NCI-H2171 (cell line): ENCODE results near the gene HOXA13.
A peak's percentile ranks its signal among the peaks of the same experiment; 100 is the strongest.

Experiments
- DNase-seq: peaks from one replicate; lab custom pipeline; 2025; lab: John Stamatoyannopoulos, UW

HOXA13 gene

DNA sequence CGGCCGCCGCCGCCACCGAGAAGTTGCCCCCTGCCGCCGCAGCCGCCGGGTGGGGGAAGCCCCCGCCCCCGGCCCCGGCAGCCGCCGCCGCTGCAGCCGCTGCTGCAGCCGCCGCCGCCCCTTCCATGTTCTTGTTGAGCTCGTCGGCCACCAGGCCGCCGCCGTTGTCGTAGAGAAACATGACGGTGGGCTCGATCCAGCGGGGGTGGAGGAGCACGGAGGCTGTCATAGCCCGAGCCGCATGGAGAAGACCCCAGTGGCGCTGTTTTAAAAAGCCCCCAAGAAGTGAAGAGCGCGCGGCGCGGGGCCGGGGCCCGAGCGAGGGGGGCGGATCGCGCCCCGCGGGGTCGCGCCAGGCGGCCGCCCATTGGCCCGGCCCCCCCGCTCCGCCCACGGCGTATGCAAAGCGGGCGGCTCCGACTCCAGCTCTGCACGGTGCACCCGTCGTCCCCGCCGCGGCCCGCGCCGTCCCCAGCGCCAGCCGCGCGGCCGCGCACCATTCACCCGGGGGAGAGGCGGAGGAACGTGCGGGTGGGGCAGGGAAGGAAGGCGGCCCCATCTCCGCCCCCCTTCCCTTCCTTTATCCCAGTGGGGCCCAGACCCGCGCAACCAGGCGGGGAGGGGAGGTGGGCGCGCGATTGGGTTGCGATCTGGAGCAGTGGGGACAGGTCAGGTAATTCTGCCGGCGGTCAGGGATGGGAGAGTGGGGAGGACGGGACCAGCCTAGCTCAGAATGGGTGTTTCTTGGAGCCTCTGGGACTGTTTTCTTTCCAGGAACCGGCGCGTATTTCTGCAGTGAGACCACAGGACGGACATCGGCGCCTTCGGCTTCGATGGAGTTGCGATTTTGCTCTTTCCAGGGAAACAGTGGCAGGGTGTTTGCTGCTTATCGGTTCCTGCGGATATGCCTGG lies at the start of gene HOXA13:
HOXA13 (minus strand) TSS at position 243 of the 912 bp plus-strand sequence; CDS start at position 229, 14 bp downstream.
- DNase-seq = peak; percentile 85

DNA sequence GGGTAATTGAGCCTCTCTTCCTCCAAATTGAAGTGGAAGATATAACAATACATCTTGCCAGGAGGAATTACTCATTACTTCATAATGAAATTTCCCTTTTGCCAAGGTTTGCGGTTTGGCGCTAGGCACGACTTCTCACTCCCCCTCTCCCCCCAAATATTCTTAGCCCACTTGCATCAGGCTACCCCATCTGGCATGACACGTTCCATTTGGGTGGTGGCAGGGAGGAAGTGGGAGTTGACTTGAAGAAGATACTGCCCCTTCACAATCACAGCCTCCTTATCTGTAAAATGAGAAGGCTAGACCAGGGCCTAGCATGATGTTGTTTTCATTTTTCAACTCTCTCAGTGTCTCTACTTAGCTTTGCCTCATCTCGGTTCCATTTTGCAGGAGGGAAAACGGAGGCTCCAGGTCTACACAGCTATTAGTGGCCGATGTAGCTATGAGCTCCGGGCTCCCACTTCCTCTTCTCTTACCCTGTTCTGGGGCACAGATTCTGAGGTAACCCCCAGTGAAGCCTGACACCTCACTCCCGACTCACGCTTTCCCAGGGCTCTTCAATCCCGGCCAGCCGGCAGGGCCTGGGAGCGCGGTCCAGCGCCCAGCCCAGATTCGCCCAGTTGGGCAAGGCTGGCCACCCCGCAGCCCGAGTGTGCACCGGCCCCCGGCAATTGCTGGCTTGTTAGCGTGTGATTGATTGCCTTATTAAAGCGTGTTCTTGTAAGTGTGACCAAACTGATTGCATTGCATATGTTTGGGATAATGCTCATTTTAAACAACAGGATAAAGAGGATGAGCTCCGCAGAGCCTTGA lies 49.2 kb upstream of the HOXA13 start:
- DNase-seq = no peak

DNA sequence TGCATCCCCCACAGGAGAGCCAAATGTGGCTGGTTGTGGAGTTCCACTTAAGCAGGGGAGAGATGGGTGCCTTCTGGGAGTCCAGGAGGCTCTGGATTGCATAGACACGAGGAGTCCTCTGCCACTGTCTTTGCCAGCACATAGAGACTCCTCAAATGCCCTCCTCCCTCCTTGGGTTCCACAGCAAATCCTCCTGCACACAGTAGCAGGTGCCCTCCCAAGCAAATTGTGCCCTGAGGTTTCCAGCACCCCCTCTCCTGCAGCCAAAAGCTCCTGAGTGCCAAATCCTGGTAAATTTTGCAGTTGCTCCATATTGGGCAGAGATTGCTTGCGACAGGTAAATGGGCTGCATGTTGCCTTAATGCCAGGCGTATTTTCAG lies 48.5 kb upstream of the HOXA13 start:
- no peak for DNase-seq

GRCh38 chr7:27247452-27248426 lies 47.8 kb upstream of the HOXA13 start:
- DNase-seq = no peak

- DNase-seq = no peak
Observed at GRCh38 chr7:27247000-27247399, 47.1 kb upstream of the HOXA13 start.

DNA sequence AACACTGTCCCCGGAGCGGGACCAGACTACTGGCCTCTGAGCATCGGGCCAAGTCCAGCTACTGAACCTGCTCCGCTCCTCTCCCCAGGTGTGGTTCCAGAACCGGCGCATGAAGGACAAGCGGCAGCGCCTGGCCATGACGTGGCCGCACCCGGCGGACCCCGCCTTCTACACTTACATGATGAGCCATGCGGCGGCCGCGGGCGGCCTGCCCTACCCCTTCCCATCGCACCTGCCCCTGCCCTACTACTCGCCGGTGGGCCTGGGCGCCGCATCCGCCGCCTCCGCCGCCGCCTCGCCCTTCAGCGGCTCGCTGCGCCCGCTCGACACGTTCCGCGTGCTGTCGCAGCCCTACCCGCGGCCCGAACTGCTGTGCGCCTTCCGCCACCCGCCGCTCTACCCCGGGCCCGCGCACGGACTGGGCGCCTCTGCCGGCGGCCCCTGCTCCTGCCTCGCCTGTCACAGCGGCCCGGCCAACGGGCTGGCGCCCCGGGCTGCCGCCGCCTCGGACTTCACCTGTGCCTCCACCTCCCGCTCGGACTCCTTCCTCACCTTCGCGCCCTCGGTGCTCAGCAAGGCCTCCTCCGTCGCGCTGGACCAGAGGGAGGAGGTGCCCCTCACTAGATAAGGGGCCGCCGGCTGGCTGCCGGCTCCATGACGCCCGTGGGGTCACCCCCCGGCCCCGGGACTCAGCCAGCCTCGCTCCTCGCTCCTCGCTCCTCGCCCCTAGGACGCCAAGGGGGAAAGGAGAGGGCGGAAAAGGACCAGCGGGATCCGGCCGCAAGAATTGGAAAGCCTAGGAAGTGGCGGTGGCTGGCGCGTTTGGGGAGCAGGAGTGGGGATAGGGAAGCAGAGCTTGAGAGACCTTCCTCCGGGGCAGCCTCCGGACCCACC lies 46.2 kb upstream of the HOXA13 start:
- DNase-seq = no peak

GRCh38 chr7:27245124-27245797 lies 45.4 kb upstream of the HOXA13 start:
- no peak for DNase-seq

GRCh38 chr7:27244488-27245123 lies 44.7 kb upstream of the HOXA13 start:
- no peak for DNase-seq

DNA sequence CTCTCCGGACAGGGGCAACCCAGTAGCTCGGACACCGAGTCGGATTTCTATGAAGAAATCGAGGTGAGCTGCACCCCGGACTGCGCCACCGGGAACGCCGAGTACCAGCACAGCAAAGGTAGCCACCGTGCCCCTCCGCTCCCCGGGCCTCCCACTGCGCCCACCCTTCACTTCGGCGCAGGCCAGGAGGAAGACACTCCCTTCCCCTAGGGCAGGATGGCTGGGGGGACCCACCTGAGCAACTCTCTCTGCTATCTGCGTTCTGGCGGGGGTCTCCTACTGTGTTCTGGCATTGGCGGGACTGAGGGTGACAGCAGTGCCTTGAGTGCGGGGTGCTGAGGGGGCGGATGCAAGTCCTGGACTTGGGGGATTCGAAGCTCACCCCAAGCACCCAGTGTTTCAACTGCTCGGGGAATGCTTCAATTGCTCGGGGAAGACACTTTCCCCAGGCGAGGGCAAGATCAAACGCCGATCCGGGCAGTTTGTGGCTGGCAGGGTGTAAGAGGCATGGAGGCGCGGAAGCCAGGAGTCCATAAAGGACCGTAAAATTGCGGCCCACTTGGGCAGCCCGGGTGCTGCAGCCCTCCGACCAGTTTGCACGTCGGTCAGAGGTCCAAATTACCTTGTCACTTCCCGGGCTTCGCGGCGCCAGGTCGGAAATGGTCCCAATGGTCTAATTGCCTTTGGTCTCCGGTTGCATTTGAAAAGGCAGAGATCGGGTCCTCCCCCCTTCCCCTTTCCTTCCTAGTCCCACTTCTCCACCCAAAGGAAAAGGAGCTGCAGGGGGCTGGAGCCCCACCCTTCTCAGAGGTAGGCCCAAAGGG lies 43.7 kb upstream of the HOXA13 start:
- DNase-seq = no peak

GRCh38 chr7:27242555-27243339 lies 42.9 kb upstream of the HOXA13 start, which contains the start of gene EVX1:
Gene EVX1, plus strand, starts transcription at chr7:27242802. Its CDS starts 229 bp downstream, at chr7:27243031.
- DNase-seq = no peak

GRCh38 chr7:27242154-27242553 lies 42.3 kb upstream of the HOXA13 start:
- no peak for DNase-seq

DNA sequence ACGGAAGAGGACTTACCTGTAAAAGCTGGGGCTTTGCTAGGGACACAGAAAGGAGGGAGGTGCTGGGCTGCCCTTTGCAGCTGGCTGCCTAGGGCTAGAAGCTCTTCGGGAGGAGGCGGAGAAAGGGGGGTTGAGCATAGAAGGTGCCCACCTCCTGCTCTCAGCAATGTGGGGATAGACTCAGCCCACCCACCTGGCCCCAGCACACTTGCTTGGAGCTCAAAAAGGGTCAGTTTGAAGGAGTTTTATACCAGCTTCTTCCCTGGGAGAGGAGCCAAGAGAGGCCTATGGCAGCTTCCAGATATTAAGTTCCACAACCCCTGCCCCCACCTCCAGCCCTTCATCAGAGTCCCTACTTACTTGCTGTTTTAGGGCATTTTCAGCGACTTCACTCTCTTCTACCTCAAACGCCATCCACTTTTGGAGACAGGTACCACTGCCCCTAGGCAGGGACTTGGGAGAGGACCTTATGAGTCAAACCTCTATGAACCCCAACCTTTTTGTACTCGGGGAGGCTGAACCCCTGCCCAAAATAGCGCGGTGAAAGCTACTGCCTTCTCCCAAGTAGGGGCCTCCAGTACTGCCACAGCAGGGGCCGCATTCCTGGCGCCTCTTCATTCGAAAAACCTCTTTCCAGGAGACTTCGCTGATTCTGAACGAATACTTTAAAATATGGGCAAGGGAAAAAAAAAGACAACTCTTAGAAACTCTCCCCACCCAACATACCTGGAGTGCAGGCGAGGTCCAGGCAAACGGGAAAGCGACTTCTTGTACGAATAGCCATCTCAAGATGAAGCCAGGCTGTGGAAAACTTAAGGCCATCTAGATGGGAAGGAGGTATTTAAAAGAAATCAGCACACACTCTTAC lies 41.5 kb upstream of the HOXA13 start:
- no peak for DNase-seq

GRCh38 chr7:27240015-27240731 lies 40.3 kb upstream of the HOXA13 start:
- DNase-seq = no peak

GRCh38 chr7:27239387-27240014 lies 39.6 kb upstream of the HOXA13 start:
- no peak for DNase-seq

GRCh38 chr7:27238979-27239386 lies 39.1 kb upstream of the HOXA13 start:
- no peak for DNase-seq
